GM10248 (cell line): ENCODE data around the gene KCNJ10.

Experiments
- CTCF ChIA-PET: fragments of 300-600 bp; sonication (Branson Sonifier 250); formaldehyde crosslinking; extraction: SDS; loops from one replicate; lab custom pipeline; 2021; ENCODE audit warnings: antibody characterized with exemption; lab: Yijun Ruan, JAX
- POLR2A ChIA-PET: fragments of 350-650 bp; sonication (Branson Sonifier 250); formaldehyde crosslinking; extraction: SDS; loops from one replicate; lab custom pipeline; 2020; ENCODE audit warnings: antibody characterized with exemption; lab: Yijun Ruan, JAX
- DNase-seq: peaks from one replicate; pipeline ENCODE4 v3.0.0; 2012; ENCODE audit errors: extremely low spot score
- CTCF ChIP-seq: IDR thresholded peaks from 2 replicates; pipeline ENCODE4 v1.5.1; 2012; ENCODE audit warnings: mild to moderate bottlenecking, low read depth; ENCODE audit errors: extremely low read depth, missing control alignments, control extremely low read depth

KCNJ10 gene

DNA sequence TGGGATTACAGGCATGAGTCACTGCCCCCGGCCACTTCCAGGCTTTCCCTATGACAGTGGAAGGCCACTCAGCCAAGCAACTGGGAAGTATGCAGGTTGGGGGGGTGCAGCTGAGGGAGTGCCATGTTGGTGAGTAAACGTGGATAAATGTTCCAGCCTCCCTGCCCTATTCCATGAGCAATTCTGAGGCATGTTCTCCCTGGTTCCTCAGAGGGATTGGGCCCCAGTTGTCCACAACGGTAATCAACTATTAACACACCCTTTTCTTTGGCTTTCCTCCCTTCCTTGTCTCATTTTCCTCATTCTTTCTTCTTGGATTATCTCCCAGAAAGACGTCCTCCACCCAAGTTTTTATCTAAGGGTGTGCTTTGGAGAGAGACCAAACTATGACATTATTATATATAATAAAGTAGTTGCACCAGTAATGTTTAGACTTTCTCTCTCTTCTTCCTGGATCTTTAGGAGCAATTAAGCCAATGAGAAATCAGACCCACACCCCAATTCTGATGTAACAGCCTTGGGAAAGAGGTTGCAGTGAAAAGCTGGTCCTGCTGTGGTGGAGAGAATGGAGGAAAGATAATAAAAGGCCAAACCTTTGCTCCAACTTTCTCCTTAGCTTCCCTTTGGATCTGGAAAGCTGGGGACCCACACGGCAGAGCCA, 109.1 kb downstream of the KCNJ10 start:
- CTCF ChIA-PET = no interaction called here
- POLR2A ChIA-PET = no interaction called here
- no peak for DNase-seq
- TF ChIP-seq CTCF = no peak

- CTCF ChIA-PET = interaction anchor here (0.9 to 2.5 kb wide), 3 partner anchors 46 to 89 kb away, joined by 3 to 11 read pairs (median 9); no protein-coding TSS in a partner anchor
- POLR2A ChIA-PET = no interaction called here
Measured at GRCh38 chr1:159959451-159959850, 110.5 kb downstream of the KCNJ10 start.

DNA sequence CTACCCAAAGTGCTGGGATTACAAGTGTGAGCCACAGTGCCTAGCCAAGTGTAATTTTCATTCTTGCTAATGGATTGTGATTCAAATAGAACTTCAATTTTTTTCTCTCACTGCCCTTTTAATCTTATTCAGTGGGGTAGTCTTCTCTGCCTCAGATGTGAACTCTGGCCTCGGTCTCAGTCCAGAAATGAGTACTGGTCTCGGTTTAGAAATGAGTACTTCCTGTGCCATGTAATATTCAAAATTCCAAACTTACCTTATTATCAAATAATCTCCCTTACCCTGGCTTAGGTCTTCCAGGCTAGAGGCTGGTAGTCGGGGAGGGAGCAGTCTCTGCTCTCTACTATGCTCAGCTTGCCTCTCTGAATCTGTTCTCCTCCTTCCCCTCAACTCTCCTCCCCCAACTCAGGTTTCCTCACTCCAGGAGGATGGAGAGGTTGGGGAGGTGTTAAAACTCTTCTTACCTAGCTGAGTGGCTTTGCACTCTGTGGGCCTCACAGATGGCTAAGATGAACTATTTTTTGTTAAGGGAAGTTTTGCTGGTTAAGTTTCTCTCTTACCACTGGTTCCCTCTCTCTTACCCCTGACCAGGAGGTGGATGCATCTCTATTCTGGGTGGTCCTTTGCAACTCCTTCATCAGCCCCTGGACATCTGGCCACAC, 111.1 kb downstream of the KCNJ10 start:
- CTCF ChIA-PET = interaction anchor here (0.9 to 2.5 kb wide), 7 partner anchors 12 to 160 kb away, joined by 3 to 11 read pairs (median 3); no protein-coding TSS in a partner anchor
- POLR2A ChIA-PET = no interaction called here
- no peak for TF ChIP-seq CTCF
- no peak for DNase-seq

More at GRCh38 chr1:159959451-159959850, 110.5 kb downstream of the KCNJ10 start:
- TF ChIP-seq CTCF = no peak
- no peak for DNase-seq

GRCh38 chr1:159957824-159958268, 112.1 kb downstream of the KCNJ10 start:
- ChIA-PET POLR2A (no interaction called here), CTCF (interaction anchor here (1.3 to 2.5 kb wide), 6 partner anchors 11 to 159 kb away, joined by 3 to 11 read pairs (median 5); no protein-coding TSS in a partner anchor)
- no peak for TF ChIP-seq CTCF
- DNase-seq = no peak

- ChIA-PET CTCF (interaction anchor here (1.0 to 2.1 kb wide), 5 partner anchors 9 to 53 kb away, joined by 3 to 10 read pairs (median 4); no protein-coding TSS in a partner anchor), POLR2A (no interaction called here)
- no peak for DNase-seq
- TF ChIP-seq CTCF = no peak
Measured at GRCh38 chr1:159955456-159955855, 114.5 kb downstream of the KCNJ10 start.
